Keratinocyte (primary cell): ENCODE measurements around the gene SSTR1.

Source experiments
- EZH2 ChIP-seq: IDR thresholded peaks from one replicate; pipeline ENCODE4 v1.6.1; 2012; ENCODE audit warnings: inconsistent platforms, mild to moderate bottlenecking, low read length, moderate library complexity
- TF ChIP-seq, protein P1 (sequence below), 3 experiments: IDR thresholded peaks in 1 of 3; conservative IDR thresholded peaks in 1 of 3; optimal IDR thresholded peaks in 1 of 3; 2 replicates in 2 of 3; 3 replicates in 1 of 3; pipeline versions ENCODE3 to v1.5.1; 2011; ENCODE audit warnings: low read length in 3 of 3, mild to moderate bottlenecking in 3 of 3, moderate library complexity in 2 of 3, control low read depth in 1 of 3, inconsistent platforms in 1 of 3; ENCODE audit not compliant: insufficient read depth in 2 of 3; ENCODE audit errors: extremely low read depth in 1 of 3

DNA sequence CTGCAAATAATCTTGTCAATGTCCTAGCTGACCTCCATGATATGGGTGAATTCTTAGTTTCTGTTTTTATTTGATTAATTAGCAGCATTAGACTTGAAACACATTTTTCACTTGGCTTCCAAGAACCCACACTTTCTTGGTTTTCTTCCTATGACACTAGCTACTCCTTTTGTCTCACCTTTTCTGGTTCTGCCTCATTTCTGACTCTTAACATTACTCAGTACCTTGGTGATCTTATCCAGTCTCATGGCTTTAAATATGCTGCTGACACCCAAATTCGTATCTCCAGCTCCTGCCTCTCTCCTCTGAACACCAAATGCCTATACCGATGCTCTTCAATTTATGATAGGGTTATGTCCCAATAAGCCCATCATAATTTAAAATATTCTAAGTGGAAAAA, 32.0 kb upstream of the SSTR1 start:
- TF ChIP-seq, protein P1, sequence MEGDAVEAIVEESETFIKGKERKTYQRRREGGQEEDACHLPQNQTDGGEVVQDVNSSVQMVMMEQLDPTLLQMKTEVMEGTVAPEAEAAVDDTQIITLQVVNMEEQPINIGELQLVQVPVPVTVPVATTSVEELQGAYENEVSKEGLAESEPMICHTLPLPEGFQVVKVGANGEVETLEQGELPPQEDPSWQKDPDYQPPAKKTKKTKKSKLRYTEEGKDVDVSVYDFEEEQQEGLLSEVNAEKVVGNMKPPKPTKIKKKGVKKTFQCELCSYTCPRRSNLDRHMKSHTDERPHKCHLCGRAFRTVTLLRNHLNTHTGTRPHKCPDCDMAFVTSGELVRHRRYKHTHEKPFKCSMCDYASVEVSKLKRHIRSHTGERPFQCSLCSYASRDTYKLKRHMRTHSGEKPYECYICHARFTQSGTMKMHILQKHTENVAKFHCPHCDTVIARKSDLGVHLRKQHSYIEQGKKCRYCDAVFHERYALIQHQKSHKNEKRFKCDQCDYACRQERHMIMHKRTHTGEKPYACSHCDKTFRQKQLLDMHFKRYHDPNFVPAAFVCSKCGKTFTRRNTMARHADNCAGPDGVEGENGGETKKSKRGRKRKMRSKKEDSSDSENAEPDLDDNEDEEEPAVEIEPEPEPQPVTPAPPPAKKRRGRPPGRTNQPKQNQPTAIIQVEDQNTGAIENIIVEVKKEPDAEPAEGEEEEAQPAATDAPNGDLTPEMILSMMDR (optimal IDR thresholded peaks at IDR 0.05 in 1 of 3, IDR thresholded peaks at IDR 0.05 in 1 of 3, conservative IDR thresholded peaks at IDR 0.05 in 1 of 3; ENCODE audit: extremely low read depth in 1 of 3, insufficient read depth in 2 of 3, low read length in 3 of 3) = no peak
- no peak for TF ChIP-seq EZH2
